CD4-positive, alpha-beta memory T cell (primary cell): ENCODE results near the gene PVALEF. TPM values are rescaled to one million over a fixed set of nuclear protein-coding genes. Genes with fewer than 3 reads are reported as not detected.

Experiments
- CTCF ChIA-PET: fragments of 350-600 bp; sonication (Branson Sonifier 250); formaldehyde crosslinking; loops from one replicate; lab custom pipeline; 2021; ENCODE audit warnings: inconsistent platforms; ENCODE audit not compliant: partially characterized antibody; lab: Charles Lee
- POLR2A ChIA-PET: fragments of 350-600 bp; sonication (Branson Sonifier 250); formaldehyde crosslinking; loops from one replicate; lab custom pipeline; 2021; ENCODE audit not compliant: partially characterized antibody; lab: Charles Lee
- DNase-seq, 5 donors: peaks; one replicate each; pipeline versions ENCODE4 v3.0.0 to v3.0.0-alpha.2; 2020 to 2022; ENCODE audit warnings: mixed read lengths in 1 of 5
- H3K27ac ChIP-seq: one replicate; pipeline ENCODE4 v1.7.0; 2013; ENCODE audit warnings: low read depth, low read length
- H3K27me3 ChIP-seq: 2 replicates; pipeline ENCODE4 v1.7.0; 2013; ENCODE audit warnings: mild to moderate bottlenecking, low read length, moderate library complexity; ENCODE audit not compliant: insufficient read depth
- H3K36me3 ChIP-seq: 2 replicates; pipeline ENCODE4 v1.7.0; 2013; ENCODE audit warnings: mild to moderate bottlenecking, low read length, moderate library complexity; ENCODE audit not compliant: insufficient read depth
- H3K4me1 ChIP-seq: 2 replicates; pipeline ENCODE4 v1.7.0; 2013; ENCODE audit warnings: mild to moderate bottlenecking, low read length, moderate library complexity; ENCODE audit not compliant: insufficient read depth
- H3K4me3 ChIP-seq, 2 donors: one replicate each; pipeline ENCODE4 v1.7.0; 2013; ENCODE audit warnings: low read length in 2 of 2, mild to moderate bottlenecking in 1 of 2
- H3K9me3 ChIP-seq, 2 donors: one replicate each; pipeline ENCODE4 v1.7.0; 2013; ENCODE audit warnings: low read length in 2 of 2, control low read depth in 1 of 2; ENCODE audit not compliant: control insufficient read depth in 1 of 2
- H3K27ac Mint-ChIP-seq, 7 donors: one replicate each; pipeline ENCODE4 v1.8.0; 2020 to 2021; ENCODE audit warnings: mixed read lengths in 7 of 7, mild to moderate bottlenecking in 6 of 7, inconsistent platforms in 3 of 7, moderate library complexity in 3 of 7
- H3K27me3 Mint-ChIP-seq, 2 donors: one replicate each; pipeline ENCODE4 v1.8.0; 2020 to 2021; ENCODE audit warnings: mixed read lengths in 2 of 2
- H3K36me3 Mint-ChIP-seq, 2 donors: one replicate each; pipeline ENCODE4 v1.8.0; 2020 to 2021; ENCODE audit warnings: mixed read lengths in 2 of 2, inconsistent platforms in 1 of 2, mild to moderate bottlenecking in 1 of 2
- H3K4me1 Mint-ChIP-seq, 4 donors: one replicate each; pipeline ENCODE4 v1.8.0; 2020 to 2021; ENCODE audit warnings: mixed read lengths in 4 of 4, mild to moderate bottlenecking in 1 of 4
- H3K4me3 Mint-ChIP-seq, 8 donors: one replicate each; pipeline ENCODE4 v1.8.0; 2020 to 2021; ENCODE audit warnings: mixed read lengths in 8 of 8, mild to moderate bottlenecking in 7 of 8, moderate library complexity in 6 of 8, inconsistent platforms in 3 of 8
- H3K9me3 Mint-ChIP-seq, 8 donors: one replicate each; pipeline ENCODE4 v1.8.0; 2020 to 2021; ENCODE audit warnings: mixed read lengths in 8 of 8, mild to moderate bottlenecking in 5 of 8, inconsistent platforms in 3 of 8, moderate library complexity in 1 of 8
- intact Hi-C: fragments of 100-400 bp; cut with micrococcal nuclease; formaldehyde crosslinking; loops from one replicate; pipeline ENCODE4 v1.15.1; 2023
- polyA plus RNA-seq, 2 donors: library from polyadenylated mRNA; unstranded; fragments of 300-500 nt; fragmentation: Illumina TruSeq; gene quantifications; one replicate each; pipeline ENCODE4 v1.2.3, GENCODE V29; 2021
- total RNA-seq, 2 experiments: library from RNA; stranded (reverse); gene quantifications; one replicate each; pipeline ENCODE4 v1.2.3, GENCODE V29; 2021

The PVALEF gene
- total and polyA plus RNA-seq, 4 experiments from 2014 or later: not detected

DNA sequence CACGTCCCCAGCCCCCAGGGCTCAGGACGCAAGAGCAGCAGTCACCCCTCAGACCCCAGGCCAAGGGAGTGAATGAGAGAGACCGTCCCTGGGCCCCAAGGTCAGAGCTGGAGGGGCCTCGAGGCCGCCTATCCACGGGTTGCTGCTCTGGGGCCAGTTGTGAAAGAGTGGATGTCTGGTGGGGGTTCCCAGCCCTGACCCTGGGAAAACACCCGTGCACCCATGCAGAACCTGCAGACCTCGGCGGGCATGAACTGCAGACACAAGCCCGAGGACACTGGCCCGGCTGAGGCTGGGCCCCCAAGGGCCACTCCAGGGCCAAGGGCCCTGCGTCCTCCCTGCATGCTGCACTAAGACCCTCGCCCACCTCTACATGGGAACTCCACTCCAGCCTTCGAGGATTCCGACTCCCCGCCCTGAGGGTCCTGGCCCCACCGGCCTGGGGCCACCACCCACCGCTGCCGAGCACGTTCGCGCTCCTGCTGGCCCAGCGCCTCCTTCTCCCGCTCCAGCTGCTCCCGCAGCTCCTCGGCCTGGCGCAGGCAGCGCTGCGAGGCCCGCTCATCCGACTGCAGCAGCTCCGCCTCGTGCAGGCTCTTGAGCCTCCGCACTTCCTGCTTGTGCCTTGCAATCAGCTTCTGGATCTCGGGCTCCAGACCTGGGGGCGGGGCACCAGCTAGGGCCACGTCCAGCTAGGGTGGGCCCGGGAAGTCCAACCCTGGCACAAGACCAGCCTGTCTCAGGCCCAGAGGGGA is 28.3 kb downstream of the PVALEF start:
- no peaks in the 10 kb centered on the region for H3K4me1 Mint-ChIP-seq

DNA sequence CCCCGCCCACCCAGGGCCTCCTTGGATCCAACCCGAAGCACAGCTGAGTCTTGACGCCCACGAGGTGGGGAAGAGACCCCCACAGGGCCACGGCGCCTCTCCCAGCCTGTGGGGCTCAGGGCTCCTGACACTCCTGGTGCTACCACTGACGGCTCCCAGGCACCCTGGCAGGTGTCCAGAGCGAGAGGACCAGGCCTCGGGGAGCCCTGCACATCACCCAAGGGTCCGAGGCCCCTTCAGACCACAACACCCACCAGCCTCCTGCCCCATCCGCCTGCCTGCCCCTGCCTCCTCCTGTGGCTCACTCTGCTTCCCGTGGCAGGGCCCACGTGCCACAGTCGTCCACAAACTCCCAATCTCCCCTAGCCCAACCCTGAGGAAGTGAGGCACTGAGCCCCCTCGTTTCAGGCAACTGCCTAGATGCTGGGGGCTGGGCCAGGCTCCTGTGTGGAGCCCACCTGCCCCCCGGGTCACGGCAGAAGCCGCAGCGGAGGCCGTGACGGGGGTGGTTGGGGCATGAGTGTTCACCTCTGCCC is 29.0 kb downstream of the PVALEF start:
- H3K4me3 Mint-ChIP-seq: no peak overlapping the region
- DNase-seq: no peak
- H3K36me3 Mint-ChIP-seq: no peaks in the 10 kb centered on the region
- Histone ChIP-seq H3K27me3 (no peaks in the 10 kb centered on the region), H3K36me3 (no peaks in the 10 kb centered on the region), H3K9me3 (no peaks in the 10 kb centered on the region), H3K27ac (no peak overlapping the region), H3K4me3 (no peak overlapping the region), H3K4me1 (no peaks in the 10 kb centered on the region)
- intact Hi-C loops: no loop called here
- no peaks in the 10 kb centered on the region for H3K9me3 Mint-ChIP-seq
- ChIA-PET POLR2A (no interaction called here), CTCF (no interaction called here)
- no peaks in the 10 kb centered on the region for H3K27me3 Mint-ChIP-seq
- no peak overlapping the region for H3K27ac Mint-ChIP-seq
- H3K4me1 Mint-ChIP-seq: no peaks in the 10 kb centered on the region

More for the DNA sequence above, 28.3 kb downstream of the PVALEF start:
- H3K9me3 Mint-ChIP-seq: no peaks in the 10 kb centered on the region
- H3K27me3 Mint-ChIP-seq: no peaks in the 10 kb centered on the region
- no peak overlapping the region for H3K27ac ChIP-seq
- H3K4me3 Mint-ChIP-seq: no peak overlapping the region
- no peaks in the 10 kb centered on the region for H3K27me3 ChIP-seq
- no peak overlapping the region for H3K4me3 ChIP-seq
- no peaks in the 10 kb centered on the region for H3K9me3 ChIP-seq
- peaks cover 0 to 1% of the 10 kb centered on the region in 2 donors for H3K36me3 Mint-ChIP-seq
- DNase-seq: no peak
- H3K4me1 ChIP-seq: no peaks in the 10 kb centered on the region
- intact Hi-C loops: no loop called here
- POLR2A ChIA-PET: no interaction called here
- no peaks in the 10 kb centered on the region for H3K36me3 ChIP-seq
- CTCF ChIA-PET: no interaction called here
- H3K27ac Mint-ChIP-seq: no peak overlapping the region

DNA sequence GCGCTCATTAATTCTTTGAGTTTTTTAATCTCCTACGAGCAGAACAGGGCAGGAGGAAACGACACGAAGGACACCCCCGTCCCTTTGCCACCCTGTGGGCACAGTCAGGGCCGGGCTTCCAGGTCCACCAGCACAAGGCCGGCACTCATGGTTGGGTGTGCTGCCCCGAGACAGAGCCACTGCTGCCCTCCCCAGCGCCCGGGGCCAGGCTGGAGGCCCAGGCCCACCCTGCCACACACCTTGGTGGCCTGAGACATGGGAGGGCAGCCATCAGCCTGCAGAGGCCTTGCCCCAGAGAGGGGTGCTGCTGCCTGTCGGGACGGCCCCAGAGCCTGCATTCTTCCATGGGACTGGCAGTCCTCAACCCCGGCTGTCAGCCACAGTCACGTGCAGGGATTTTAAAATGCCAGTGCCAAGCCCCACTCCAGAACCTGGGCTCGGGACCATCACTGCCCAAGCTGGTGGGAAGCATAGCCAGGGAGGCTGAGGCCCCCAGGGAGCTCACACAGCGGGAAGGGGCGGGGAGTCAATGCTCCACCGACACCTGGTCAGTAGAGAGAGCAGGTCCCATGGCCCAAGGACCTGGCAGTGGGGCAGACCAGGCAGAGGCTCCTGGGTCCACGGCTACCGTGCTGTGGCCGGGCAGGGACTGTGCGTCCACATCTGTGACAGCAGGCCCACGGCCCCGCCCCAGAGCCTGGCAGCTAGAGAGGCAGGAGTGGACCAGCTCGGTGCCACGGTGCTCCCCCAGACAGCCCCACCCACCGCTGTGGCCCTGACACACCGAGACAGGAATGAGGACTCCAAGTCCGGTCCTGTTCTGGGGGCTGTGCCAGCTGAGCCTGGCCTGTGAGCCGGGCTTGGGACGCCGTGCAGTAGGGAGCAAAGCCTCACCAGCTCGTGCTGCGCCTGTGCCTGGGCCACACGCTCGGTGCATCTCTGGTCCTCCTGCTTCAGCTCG is 29.9 kb downstream of the PVALEF start:
- Mint-ChIP-seq H3K4me1 (no peaks in the 10 kb centered on the region), H3K27me3 (no peaks in the 10 kb centered on the region), H3K9me3 (no peaks in the 10 kb centered on the region), H3K36me3 (no peaks in the 10 kb centered on the region), H3K27ac (no peak overlapping the region), H3K4me3 (no peak overlapping the region)
- H3K4me1 ChIP-seq: no peaks in the 10 kb centered on the region
- ChIA-PET POLR2A (no interaction called here), CTCF (no interaction called here)
- intact Hi-C loops: no loop called here
- H3K27ac ChIP-seq: no peak overlapping the region
- DNase-seq: no peak
- H3K4me3 ChIP-seq: no peak overlapping the region
- no peaks in the 10 kb centered on the region for H3K36me3 ChIP-seq
- H3K9me3 ChIP-seq: no peaks in the 10 kb centered on the region
- no peaks in the 10 kb centered on the region for H3K27me3 ChIP-seq

- intact Hi-C loops: no loop called here
- H3K27ac ChIP-seq: no peak overlapping the region
- Mint-ChIP-seq H3K36me3 (no peaks in the 10 kb centered on the region), H3K27me3 (no peaks in the 10 kb centered on the region), H3K4me3 (no peak overlapping the region), H3K27ac (no peak overlapping the region), H3K9me3 (no peaks in the 10 kb centered on the region), H3K4me1 (no peaks in the 10 kb centered on the region)
- H3K27me3 ChIP-seq: no peaks in the 10 kb centered on the region
- H3K9me3 ChIP-seq: no peaks in the 10 kb centered on the region
- no peaks in the 10 kb centered on the region for H3K4me1 ChIP-seq
- no peak for DNase-seq
- H3K4me3 ChIP-seq: no peak overlapping the region
- no peaks in the 10 kb centered on the region for H3K36me3 ChIP-seq
- CTCF ChIA-PET: no interaction called here
- POLR2A ChIA-PET: no interaction called here
Observed at GRCh38 chr17:81195941-81196495, 30.7 kb downstream of the PVALEF start.

DNA sequence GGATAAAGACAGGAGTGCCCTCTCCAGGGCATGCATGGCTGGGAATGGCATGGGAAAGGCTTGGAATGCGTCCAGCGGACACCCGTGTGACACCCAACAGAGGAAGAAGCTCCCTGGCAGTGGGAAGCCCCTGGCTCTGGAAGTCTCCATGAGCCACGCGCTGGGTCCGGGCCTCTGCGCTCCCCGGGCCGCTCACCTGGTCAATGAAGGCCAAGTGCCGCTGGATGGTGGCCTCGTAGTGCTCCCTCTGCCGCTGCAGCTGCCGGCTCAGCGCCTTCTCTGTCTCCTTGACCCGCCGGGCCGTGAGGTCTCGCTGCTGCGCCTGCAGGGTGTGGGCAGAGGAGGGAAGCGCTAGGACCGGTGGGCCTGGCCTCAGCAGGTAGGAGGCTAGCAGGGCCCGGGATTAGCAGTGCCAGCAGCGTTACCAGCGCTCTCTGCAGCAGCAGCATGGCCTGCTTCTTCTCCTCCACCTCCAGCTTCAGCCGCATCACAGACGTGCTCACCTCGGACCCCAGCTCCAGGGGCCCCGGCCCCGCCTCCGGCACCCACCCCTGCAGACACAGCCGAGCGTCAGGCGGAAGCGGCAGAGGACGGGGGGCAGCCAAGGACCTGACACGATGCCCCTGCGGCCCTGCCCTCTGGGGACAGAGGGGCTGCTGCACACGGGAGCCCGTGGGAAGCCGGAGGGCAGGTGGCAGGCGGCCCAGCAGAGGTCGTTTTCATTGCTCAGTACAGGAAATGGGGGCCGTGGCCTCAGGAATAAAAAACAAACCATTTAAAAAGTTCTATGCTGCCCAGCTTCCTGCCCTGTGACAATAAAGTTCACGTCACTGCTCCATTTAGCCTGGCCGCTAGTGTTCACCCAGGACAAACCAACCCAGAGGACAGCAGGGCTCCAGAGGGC is 31.4 kb downstream of the PVALEF start:
- H3K4me1 ChIP-seq: no peaks in the 10 kb centered on the region
- ChIA-PET POLR2A (interaction anchor here (0.5 kb wide), 1 partner anchor 419 kb away, joined by 3 read pairs; no protein-coding TSS in a partner anchor), CTCF (no interaction called here)
- H3K4me1 Mint-ChIP-seq: no peaks in the 10 kb centered on the region
- no peaks in the 10 kb centered on the region for H3K36me3 ChIP-seq
- no peaks in the 10 kb centered on the region for H3K9me3 Mint-ChIP-seq
- H3K27me3 ChIP-seq: no peaks in the 10 kb centered on the region
- H3K4me3 ChIP-seq: no peak overlapping the region
- H3K9me3 ChIP-seq: no peaks in the 10 kb centered on the region
- H3K27me3 Mint-ChIP-seq: no peaks in the 10 kb centered on the region
- H3K36me3 Mint-ChIP-seq: no peaks in the 10 kb centered on the region
- intact Hi-C loops: no loop called here
- DNase-seq: no peak
- no peak overlapping the region for H3K27ac ChIP-seq
- H3K4me3 Mint-ChIP-seq: peak overlapping the region in 1 of 8 donors; percentile 48
- H3K27ac Mint-ChIP-seq: no peak overlapping the region

DNA sequence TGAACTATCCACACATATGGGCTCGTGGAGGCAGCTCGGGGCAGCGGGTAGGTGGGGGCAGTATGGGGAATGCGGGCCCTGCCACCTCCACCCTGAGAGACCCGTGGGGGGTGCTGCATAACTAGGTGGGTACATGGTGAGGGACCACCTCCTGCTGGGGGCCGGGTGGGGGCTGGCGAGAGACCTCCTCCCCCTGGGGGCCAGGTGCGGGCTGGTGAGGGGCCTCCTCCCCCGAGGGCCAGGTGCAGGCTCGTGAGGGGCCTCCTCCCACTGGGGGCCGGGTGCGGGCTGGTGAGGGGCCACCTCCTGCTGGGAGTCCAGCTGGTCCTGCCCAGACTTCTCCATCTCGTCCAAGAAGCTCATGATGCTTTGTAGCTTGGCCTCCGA is 32.1 kb downstream of the PVALEF start:
- Histone ChIP-seq H3K4me1 (no peaks in the 10 kb centered on the region), H3K36me3 (no peaks in the 10 kb centered on the region), H3K27ac (no peak overlapping the region), H3K27me3 (no peaks in the 10 kb centered on the region), H3K4me3 (no peak overlapping the region), H3K9me3 (no peaks in the 10 kb centered on the region)
- no peaks in the 10 kb centered on the region for H3K27me3 Mint-ChIP-seq
- no peaks in the 10 kb centered on the region for H3K4me1 Mint-ChIP-seq
- CTCF ChIA-PET: no interaction called here
- no peak overlapping the region for H3K27ac Mint-ChIP-seq
- POLR2A ChIA-PET: no interaction called here
- H3K36me3 Mint-ChIP-seq: no peaks in the 10 kb centered on the region
- no peaks in the 10 kb centered on the region for H3K9me3 Mint-ChIP-seq
- DNase-seq: no peak
- intact Hi-C loops: no loop called here
- H3K4me3 Mint-ChIP-seq: no peak overlapping the region
